ENCODE results near the gene RNF113B. TPM values are rescaled to one million over a fixed set of nuclear protein-coding genes. Genes with fewer than 3 reads are reported as not detected.

RNF113B gene
- total and polyA plus RNA-seq, 2 of the 13 experiments (the other 11 are each of a cell fraction or from before 2014, with no cell fraction given), result not detected

DNA sequence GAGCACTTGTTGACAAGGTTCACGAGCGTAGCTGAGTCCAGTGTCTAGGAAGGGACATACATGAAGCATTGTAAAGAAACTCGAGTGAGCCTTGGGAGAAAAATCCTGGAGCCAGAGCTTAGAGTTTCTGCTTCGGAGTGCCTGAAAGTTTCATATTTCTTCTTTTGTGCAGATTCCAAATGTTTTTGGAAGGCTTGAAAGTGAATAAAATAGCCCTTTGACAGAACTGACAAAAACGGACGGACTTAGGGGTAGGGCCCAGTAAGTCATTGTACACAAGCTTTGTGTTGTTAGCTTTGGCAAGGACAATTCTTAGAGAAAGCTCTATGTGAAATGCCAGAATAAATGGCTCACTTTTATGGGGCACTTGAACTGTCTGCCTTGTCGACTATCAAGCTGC is 2.8 kb downstream of the RNF113B start:
- ATAC-seq, result no peak
- Histone ChIP-seq H3K4me1 (ENCODE audit: insufficient read depth, low read length) (peaks cover 57% of the 10 kb centered on the region), H3K9me3 (ENCODE audit: low read length) (no peaks in the 10 kb centered on the region), H3K36me3 (replicated peaks in 1 of 2; ENCODE audit: control insufficient read depth in 1 of 2, insufficient read depth in 2 of 2, low read length in 2 of 2) (peaks cover 8 to 30% of the 10 kb centered on the region in 2 experiments), H2AFZ (ENCODE audit: low read length) (no peak overlapping the region), H3K9ac (ENCODE audit: insufficient read depth, low read depth, low read length) (no peak overlapping the region), H3K79me2 (ENCODE audit: insufficient read depth, low read length) (peaks cover 98% of the 10 kb centered on the region), H3K27ac (ENCODE audit: extremely low read length, insufficient read depth, low read length) (peak overlapping the region; percentile 50), H3K4me2 (ENCODE audit: low read depth, low read length) (no peak overlapping the region), H4K20me1 (ENCODE audit: insufficient read depth, low read length) (peaks cover 69% of the 10 kb centered on the region), H3K27me3 (ENCODE audit: control insufficient read depth in 1 of 2, insufficient read depth in 2 of 2, low read length in 2 of 2) (no peaks in the 10 kb centered on the region), H3K4me3 (replicated peaks in 1 of 3; ENCODE audit: insufficient read depth in 1 of 3, low read depth in 2 of 3, low read length in 3 of 3) (no peak overlapping the region)
- ChIA-PET CTCF (ENCODE audit: low intra/inter-chr PET ratio, low total read pairs) (no interaction called here), POLR2A (interaction anchor here (1.0 to 1.8 kb wide), 4 partner anchors 28 to 99 kb away, joined by 3 to 5 read pairs (median 4); no protein-coding TSS in a partner anchor)
- 74% methylated on average over 7 of the region's 7 CpGs for WGBS (ENCODE audit: low lambda C conversion rate)
- in situ Hi-C loops (cut with HindIII; ENCODE audit: extremely low pct_ligation_motif_present, low pct_unique_long_range_greater_than_20kb), result no loop called here
- TF ChIP-seq POLR2G (IDR thresholded peaks at IDR 0.05; ENCODE audit: low read depth, low read length), result no peak
- no peak for TF ChIP-seq ZNF7 (CRISPR knock-in tag; IDR thresholded peaks at IDR 0.05)
- no peak for TF ChIP-seq SRSF9 (IDR thresholded peaks at IDR 0.05; ENCODE audit: borderline replicate concordance, insufficient read depth, low read depth, low read length, poor library complexity, severe bottlenecking)
- TF ChIP-seq ZNF367 (CRISPR knock-in tag; IDR thresholded peaks at IDR 0.05; ENCODE audit: borderline replicate concordance), result no peak
- no peak for TF ChIP-seq ZNF230 (CRISPR knock-in tag; IDR thresholded peaks at IDR 0.05)
- no peak for TF ChIP-seq KDM3A (CRISPR knock-in tag; IDR thresholded peaks at IDR 0.05; ENCODE audit: low read depth)
- TF ChIP-seq RXRA (CRISPR knock-in tag; IDR thresholded peaks at IDR 0.05), result no peak
- TF ChIP-seq HNRNPUL1 (IDR thresholded peaks at IDR 0.05; ENCODE audit: low read depth, low read length), result no peak
- no peak for TF ChIP-seq ZZZ3 (CRISPR knock-in tag; IDR thresholded peaks at IDR 0.05; ENCODE audit: borderline replicate concordance)
- no peak for TF ChIP-seq RORA (CRISPR knock-in tag; IDR thresholded peaks at IDR 0.05)
- TF ChIP-seq NFE2 (CRISPR knock-in tag; IDR thresholded peaks at IDR 0.05), result no peak
- TF ChIP-seq ZBTB21 (CRISPR knock-in tag; IDR thresholded peaks at IDR 0.05), result no peak
- TF ChIP-seq, protein P1, sequence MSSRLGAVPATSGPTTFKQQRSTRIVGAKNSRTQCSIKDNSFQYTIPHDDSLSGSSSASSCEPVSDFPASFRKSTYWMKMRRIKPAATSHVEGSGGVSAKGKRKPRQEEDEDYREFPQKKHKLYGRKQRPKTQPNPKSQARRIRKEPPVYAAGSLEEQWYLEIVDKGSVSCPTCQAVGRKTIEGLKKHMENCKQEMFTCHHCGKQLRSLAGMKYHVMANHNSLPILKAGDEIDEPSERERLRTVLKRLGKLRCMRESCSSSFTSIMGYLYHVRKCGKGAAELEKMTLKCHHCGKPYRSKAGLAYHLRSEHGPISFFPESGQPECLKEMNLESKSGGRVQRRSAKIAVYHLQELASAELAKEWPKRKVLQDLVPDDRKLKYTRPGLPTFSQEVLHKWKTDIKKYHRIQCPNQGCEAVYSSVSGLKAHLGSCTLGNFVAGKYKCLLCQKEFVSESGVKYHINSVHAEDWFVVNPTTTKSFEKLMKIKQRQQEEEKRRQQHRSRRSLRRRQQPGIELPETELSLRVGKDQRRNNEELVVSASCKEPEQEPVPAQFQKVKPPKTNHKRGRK (CRISPR knock-in tag; IDR thresholded peaks at IDR 0.05), result no peak
- TF ChIP-seq SCMH1 (CRISPR knock-in tag; IDR thresholded peaks at IDR 0.05; ENCODE audit: borderline replicate concordance), result no peak
- TF ChIP-seq TP53 (CRISPR knock-in tag; conservative IDR thresholded peaks at IDR 0.05), result no peak
- TF ChIP-seq, protein P2, sequence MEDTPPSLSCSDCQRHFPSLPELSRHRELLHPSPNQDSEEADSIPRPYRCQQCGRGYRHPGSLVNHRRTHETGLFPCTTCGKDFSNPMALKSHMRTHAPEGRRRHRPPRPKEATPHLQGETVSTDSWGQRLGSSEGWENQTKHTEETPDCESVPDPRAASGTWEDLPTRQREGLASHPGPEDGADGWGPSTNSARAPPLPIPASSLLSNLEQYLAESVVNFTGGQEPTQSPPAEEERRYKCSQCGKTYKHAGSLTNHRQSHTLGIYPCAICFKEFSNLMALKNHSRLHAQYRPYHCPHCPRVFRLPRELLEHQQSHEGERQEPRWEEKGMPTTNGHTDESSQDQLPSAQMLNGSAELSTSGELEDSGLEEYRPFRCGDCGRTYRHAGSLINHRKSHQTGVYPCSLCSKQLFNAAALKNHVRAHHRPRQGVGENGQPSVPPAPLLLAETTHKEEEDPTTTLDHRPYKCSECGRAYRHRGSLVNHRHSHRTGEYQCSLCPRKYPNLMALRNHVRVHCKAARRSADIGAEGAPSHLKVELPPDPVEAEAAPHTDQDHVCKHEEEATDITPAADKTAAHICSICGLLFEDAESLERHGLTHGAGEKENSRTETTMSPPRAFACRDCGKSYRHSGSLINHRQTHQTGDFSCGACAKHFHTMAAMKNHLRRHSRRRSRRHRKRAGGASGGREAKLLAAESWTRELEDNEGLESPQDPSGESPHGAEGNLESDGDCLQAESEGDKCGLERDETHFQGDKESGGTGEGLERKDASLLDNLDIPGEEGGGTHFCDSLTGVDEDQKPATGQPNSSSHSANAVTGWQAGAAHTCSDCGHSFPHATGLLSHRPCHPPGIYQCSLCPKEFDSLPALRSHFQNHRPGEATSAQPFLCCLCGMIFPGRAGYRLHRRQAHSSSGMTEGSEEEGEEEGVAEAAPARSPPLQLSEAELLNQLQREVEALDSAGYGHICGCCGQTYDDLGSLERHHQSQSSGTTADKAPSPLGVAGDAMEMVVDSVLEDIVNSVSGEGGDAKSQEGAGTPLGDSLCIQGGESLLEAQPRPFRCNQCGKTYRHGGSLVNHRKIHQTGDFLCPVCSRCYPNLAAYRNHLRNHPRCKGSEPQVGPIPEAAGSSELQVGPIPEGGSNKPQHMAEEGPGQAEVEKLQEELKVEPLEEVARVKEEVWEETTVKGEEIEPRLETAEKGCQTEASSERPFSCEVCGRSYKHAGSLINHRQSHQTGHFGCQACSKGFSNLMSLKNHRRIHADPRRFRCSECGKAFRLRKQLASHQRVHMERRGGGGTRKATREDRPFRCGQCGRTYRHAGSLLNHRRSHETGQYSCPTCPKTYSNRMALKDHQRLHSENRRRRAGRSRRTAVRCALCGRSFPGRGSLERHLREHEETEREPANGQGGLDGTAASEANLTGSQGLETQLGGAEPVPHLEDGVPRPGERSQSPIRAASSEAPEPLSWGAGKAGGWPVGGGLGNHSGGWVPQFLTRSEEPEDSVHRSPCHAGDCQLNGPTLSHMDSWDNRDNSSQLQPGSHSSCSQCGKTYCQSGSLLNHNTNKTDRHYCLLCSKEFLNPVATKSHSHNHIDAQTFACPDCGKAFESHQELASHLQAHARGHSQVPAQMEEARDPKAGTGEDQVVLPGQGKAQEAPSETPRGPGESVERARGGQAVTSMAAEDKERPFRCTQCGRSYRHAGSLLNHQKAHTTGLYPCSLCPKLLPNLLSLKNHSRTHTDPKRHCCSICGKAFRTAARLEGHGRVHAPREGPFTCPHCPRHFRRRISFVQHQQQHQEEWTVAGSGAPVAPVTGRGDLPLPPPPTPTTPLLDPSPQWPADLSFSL (CRISPR knock-in tag; IDR thresholded peaks at IDR 0.05), result no peak
- intact Hi-C loops (cut with micrococcal nuclease; ENCODE audit: unreplicated experiment), result no loop called here
- no TSS peak for BruUV-seq (replicated peaks)
- DNase-seq (ENCODE audit: low spot score), result no peak
- FAIRE-seq, result peak; percentile 32
